Activated CD4-positive, alpha-beta T cell treated with anti-CD3 and anti-CD28 coated beads for 24 hours (primary cell): ENCODE data around the gene PLIN3.
"Not testable (repeated sequence)": the region's sequence is repeated elsewhere in the genome, so short reads cannot be mapped to it uniquely, and the experiment has no call there.

Source experiments
- DNase-seq, 2 donors: peaks; one replicate each; pipeline ENCODE4 v3.0.0-alpha.2; 2020; ENCODE audit warnings: low read depth in 2 of 2

Gene PLIN3

GRCh38 chr19:4814625-4815425 lies 52.6 kb downstream of the PLIN3 start:
- no peak for DNase-seq

GRCh38 chr19:4811328-4812131 lies 55.9 kb downstream of the PLIN3 start:
- DNase-seq: peak; percentile 90 to 93

GRCh38 chr19:4807188-4807587 lies 60.3 kb downstream of the PLIN3 start:
- DNase-seq: no peak

GRCh38 chr19:4806384-4806783 lies 61.1 kb downstream of the PLIN3 start:
- no peak for DNase-seq

GRCh38 chr19:4805140-4805539 lies 62.3 kb downstream of the PLIN3 start:
- not testable (repeated sequence) for DNase-seq

- peak in 1 of 2 donors; percentile 55 for DNase-seq
These were observed 63.5 kb downstream of the PLIN3 start for GRCh38 chr19:4803736-4804695.

- no peak for DNase-seq
These were observed 64.8 kb downstream of the PLIN3 start for GRCh38 chr19:4802711-4803110.

GRCh38 chr19:4801085-4801619 lies 66.3 kb downstream of the PLIN3 start:
- no peak for DNase-seq

- no peak for DNase-seq
These were observed 66.8 kb downstream of the PLIN3 start for GRCh38 chr19:4800591-4801081.

- DNase-seq: no peak
These were observed 72.1 kb downstream of the PLIN3 start for GRCh38 chr19:4795400-4795799.

- no peak for DNase-seq
These were observed 72.5 kb downstream of the PLIN3 start for GRCh38 chr19:4794971-4795370.

- DNase-seq: not testable (repeated sequence)
These were observed 74.2 kb downstream of the PLIN3 start for GRCh38 chr19:4793278-4793677.

GRCh38 chr19:4792866-4793195 lies 74.6 kb downstream of the PLIN3 start:
- DNase-seq: not testable (repeated sequence)

GRCh38 chr19:4792019-4792865 lies 75.2 kb downstream of the PLIN3 start:
- DNase-seq: not testable (repeated sequence)

GRCh38 chr19:4791183-4792018 lies 76.1 kb downstream of the PLIN3 start, which contains the start of gene FEM1A:
Gene FEM1A, plus strand, starts transcription at chr19:4791734. Its CDS starts 121 bp downstream, at chr19:4791855.
- peak; percentile 96 for DNase-seq
